Loucy (cell line): Measurements from ENCODE around the gene MGP.

Experiments used
- H2AFZ ChIP-seq: fragments of 200-600 bp; sonication (generic); 2 replicates; pipeline ENCODE4 v1.6.0; 2016; ENCODE audit warnings: antibody characterized with exemption, mild to moderate bottlenecking, low read length, moderate library complexity
- H3F3A ChIP-seq: fragments of 200-600 bp; 2 replicates; pipeline ENCODE4 v1.6.0; 2016; ENCODE audit warnings: antibody characterized with exemption, low read depth, mild to moderate bottlenecking
- H3K27me3 ChIP-seq: fragments of 200-600 bp; sonication (generic); 2 replicates; pipeline ENCODE4 v1.6.1; 2014; ENCODE audit warnings: low read length, mild to moderate bottlenecking; ENCODE audit not compliant: insufficient read depth, poor library complexity, severe bottlenecking
- H3K36me3 ChIP-seq: fragments of 200-600 bp; sonication (generic); 2 replicates; pipeline ENCODE4 v1.6.1; 2016; ENCODE audit warnings: low read length; ENCODE audit not compliant: insufficient read depth
- H3K4me1 ChIP-seq: fragments of 200-600 bp; sonication (generic); 2 replicates; pipeline ENCODE4 v1.5.1; 2014; ENCODE audit warnings: low read length, mild to moderate bottlenecking; ENCODE audit not compliant: insufficient read depth, poor library complexity, severe bottlenecking
- H3K4me2 ChIP-seq: fragments of 200-600 bp; sonication (generic); 2 replicates; pipeline ENCODE4 v1.6.0; 2014; ENCODE audit warnings: antibody characterized with exemption, low read length, low read depth, mild to moderate bottlenecking; ENCODE audit not compliant: poor library complexity, severe bottlenecking
- H3K4me3 ChIP-seq: fragments of 200-600 bp; sonication (generic); 2 replicates; pipeline ENCODE4 v1.5.1; 2014; ENCODE audit warnings: low read length, mild to moderate bottlenecking, mixed read lengths; ENCODE audit not compliant: poor library complexity, severe bottlenecking
- H3K79me2 ChIP-seq: fragments of 200-600 bp; sonication (generic); 2 replicates; pipeline ENCODE4 v1.6.1; 2014; ENCODE audit warnings: low read length; ENCODE audit not compliant: insufficient read depth
- H3K9ac ChIP-seq: fragments of 200-600 bp; sonication (generic); 2 replicates; pipeline ENCODE4 v1.6.0; 2014; ENCODE audit warnings: mild to moderate bottlenecking, low read depth, low read length, moderate library complexity; ENCODE audit not compliant: poor library complexity, severe bottlenecking
- H3K9me2 ChIP-seq: fragments of 200-600 bp; sonication (generic); replicated peaks from 2 replicates; pipeline ENCODE4 v1.6.1; 2016; ENCODE audit warnings: low read depth, low read length, mixed read lengths
- H3K9me3 ChIP-seq: fragments of 200-600 bp; sonication (generic); 2 replicates; pipeline ENCODE4 v1.6.1; 2014; ENCODE audit warnings: mild to moderate bottlenecking, antibody characterized with exemption, low read length, low read depth; ENCODE audit not compliant: insufficient read depth
- H4K20me1 ChIP-seq: fragments of 200-600 bp; sonication (generic); 2 replicates; pipeline ENCODE4 v1.6.0; 2014; ENCODE audit warnings: antibody characterized with exemption, low read length, mild to moderate bottlenecking; ENCODE audit not compliant: insufficient read depth, poor library complexity, severe bottlenecking
- CTCF ChIP-seq: fragments of 200-600 bp; sonication (generic); conservative IDR thresholded peaks from 2 replicates; pipeline ENCODE4 v1.5.1; 2014; ENCODE audit warnings: mild to moderate bottlenecking, antibody characterized with exemption, low read length
- EZH2phosphoT487 ChIP-seq: fragments of 200-600 bp; IDR thresholded peaks from 2 replicates; pipeline ENCODE4 v1.6.1; 2018; ENCODE audit warnings: antibody characterized with exemption, mild to moderate bottlenecking, moderate library complexity, borderline replicate concordance

MGP gene

DNA sequence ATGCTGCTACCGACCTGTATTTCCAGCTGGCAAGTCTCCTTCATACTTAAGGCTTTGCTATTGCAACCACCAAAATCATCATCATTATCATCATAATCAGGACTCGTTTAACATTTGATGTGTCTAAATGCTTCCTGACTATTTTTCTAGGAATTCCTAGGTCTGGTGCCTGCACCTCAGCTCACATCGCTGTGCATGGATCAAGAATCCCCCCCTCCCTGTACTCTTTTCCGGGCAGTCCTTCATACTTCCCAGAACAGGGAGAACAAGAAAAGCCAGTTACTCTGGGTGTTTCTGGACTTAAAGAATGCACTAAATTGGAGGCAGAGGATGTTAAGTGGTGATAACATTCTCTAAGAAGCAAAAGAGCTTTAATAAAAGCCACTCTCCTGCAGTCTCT lies 43.3 kb upstream of the MGP start:
- no peaks in the 10 kb centered on the region for H3K9me2 ChIP-seq
- no peaks in the 10 kb centered on the region for H3K79me2 ChIP-seq
- H3K27me3 ChIP-seq: no peaks in the 10 kb centered on the region
- H3K36me3 ChIP-seq: no peaks in the 10 kb centered on the region
- H3K4me2 ChIP-seq: no peak overlapping the region
- H3K9me3 ChIP-seq: no peaks in the 10 kb centered on the region
- no peak overlapping the region for H2AFZ ChIP-seq
- H3K9ac ChIP-seq: no peak overlapping the region
- no peaks in the 10 kb centered on the region for H3F3A ChIP-seq
- peaks cover 4% of the 10 kb centered on the region for H3K4me1 ChIP-seq
- H4K20me1 ChIP-seq: no peaks in the 10 kb centered on the region
- no peak overlapping the region for H3K4me3 ChIP-seq
- TF ChIP-seq CTCF (no peak), EZH2phosphoT487 (no peak)

- TF ChIP-seq EZH2phosphoT487 (no peak), CTCF (no peak)
- H3K9me2 ChIP-seq: no peaks in the 10 kb centered on the region
These were observed 41.6 kb upstream of the MGP start for GRCh38 chr12:14927267-14927666.

GRCh38 chr12:14924541-14924940 lies 38.9 kb upstream of the MGP start:
- H3K36me3 ChIP-seq: no peaks in the 10 kb centered on the region
- no peaks in the 10 kb centered on the region for H3K27me3 ChIP-seq
- H3K9ac ChIP-seq: no peak overlapping the region
- H3K9me2 ChIP-seq: no peaks in the 10 kb centered on the region
- no peak overlapping the region for H3K4me2 ChIP-seq
- no peaks in the 10 kb centered on the region for H3K79me2 ChIP-seq
- H3K4me1 ChIP-seq: peaks cover 20% of the 10 kb centered on the region
- H2AFZ ChIP-seq: no peak overlapping the region
- no peaks in the 10 kb centered on the region; the same call in 1 of the 2 replicates for H3K9me3 ChIP-seq
- H3F3A ChIP-seq: no peaks in the 10 kb centered on the region
- no peaks in the 10 kb centered on the region for H4K20me1 ChIP-seq
- H3K4me3 ChIP-seq: no peak overlapping the region
- TF ChIP-seq EZH2phosphoT487: no peak
- TF ChIP-seq CTCF: no peak

More at GRCh38 chr12:14927267-14927666, 41.6 kb upstream of the MGP start:
- H4K20me1 ChIP-seq: no peaks in the 10 kb centered on the region
- no peak overlapping the region for H3K4me3 ChIP-seq
- no peaks in the 10 kb centered on the region for H3K36me3 ChIP-seq
- H3F3A ChIP-seq: no peaks in the 10 kb centered on the region
- H3K9me3 ChIP-seq: no peaks in the 10 kb centered on the region
- no peak overlapping the region for H3K4me2 ChIP-seq
- H3K79me2 ChIP-seq: no peaks in the 10 kb centered on the region
- H3K4me1 ChIP-seq: no peaks in the 10 kb centered on the region
- H3K9ac ChIP-seq: no peak overlapping the region
- no peak overlapping the region for H2AFZ ChIP-seq
- no peaks in the 10 kb centered on the region for H3K27me3 ChIP-seq
